Measurements from ENCODE around the gene TRAK1. TPM values are rescaled to one million over a fixed set of nuclear protein-coding genes. Genes with fewer than 3 reads are reported as not detected.

Gene TRAK1
- total and polyA plus RNA-seq, 2 experiments from 2014 or later: 19.0 to 28.8 TPM

DNA sequence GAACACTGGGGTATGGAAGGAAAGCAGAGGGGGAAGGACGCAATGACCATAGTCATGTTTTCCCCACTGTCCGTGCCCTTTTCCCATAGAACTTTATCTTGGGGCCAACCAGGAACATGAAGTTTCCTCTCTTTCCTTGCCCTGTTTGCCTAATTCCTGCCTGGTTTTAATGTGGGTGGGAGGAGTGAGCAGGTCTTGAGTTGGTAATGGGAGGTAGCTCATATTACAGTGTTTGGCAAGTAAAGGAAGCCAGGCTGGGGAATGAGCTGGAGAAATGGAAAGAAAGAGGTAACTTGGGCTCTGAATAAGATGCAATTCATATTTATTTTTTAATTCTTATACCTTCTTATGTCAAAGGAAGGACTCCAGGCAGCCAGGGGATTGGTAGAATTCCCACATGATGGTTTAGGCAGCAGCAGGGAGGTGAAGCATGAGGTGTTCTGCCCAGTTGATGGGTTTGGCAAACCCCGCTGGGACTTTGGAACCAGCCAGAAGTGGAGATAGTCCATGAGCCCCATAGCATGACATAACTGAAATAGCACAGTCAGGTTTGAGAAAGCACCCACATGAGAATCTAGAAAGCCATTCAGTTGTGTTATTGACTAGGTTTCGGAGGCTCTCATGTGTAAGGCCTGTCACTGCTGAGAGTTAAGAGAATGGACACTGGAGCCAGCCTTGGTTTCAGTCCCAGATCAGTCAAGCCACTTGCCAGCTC is 114.8 kb downstream of the TRAK1 start:
- Histone ChIP-seq H3K4me2 (no peak overlapping the region), H4K20me1 (ENCODE audit: insufficient read depth, poor library complexity, severe bottlenecking) (no peaks in the 10 kb centered on the region), H3K9me2 (replicated peaks; ENCODE audit: insufficient read depth) (no peaks in the 10 kb centered on the region), H3K36me3 (replicated peaks; ENCODE audit: insufficient read depth, low read depth) (peaks cover 7% of the 10 kb centered on the region), H3K79me2 (no peaks in the 10 kb centered on the region), H3K27ac (no peak overlapping the region), H3K9me3 (ENCODE audit: low read depth) (no peaks in the 10 kb centered on the region), H3K27me3 (no peaks in the 10 kb centered on the region), H3K4me1 (ENCODE audit: insufficient read depth) (no peaks in the 10 kb centered on the region), H2AFZ (no peak overlapping the region), H3K4me3 (no peak overlapping the region)
- TF ChIP-seq EZH2phosphoT487 (IDR thresholded peaks at IDR 0.05; ENCODE audit: low read depth, severe bottlenecking, unreplicated experiment) (no peak), EZH2 (IDR thresholded peaks at IDR 0.05; ENCODE audit: borderline replicate concordance) (no peak)
- TF ChIP-seq, protein P1, sequence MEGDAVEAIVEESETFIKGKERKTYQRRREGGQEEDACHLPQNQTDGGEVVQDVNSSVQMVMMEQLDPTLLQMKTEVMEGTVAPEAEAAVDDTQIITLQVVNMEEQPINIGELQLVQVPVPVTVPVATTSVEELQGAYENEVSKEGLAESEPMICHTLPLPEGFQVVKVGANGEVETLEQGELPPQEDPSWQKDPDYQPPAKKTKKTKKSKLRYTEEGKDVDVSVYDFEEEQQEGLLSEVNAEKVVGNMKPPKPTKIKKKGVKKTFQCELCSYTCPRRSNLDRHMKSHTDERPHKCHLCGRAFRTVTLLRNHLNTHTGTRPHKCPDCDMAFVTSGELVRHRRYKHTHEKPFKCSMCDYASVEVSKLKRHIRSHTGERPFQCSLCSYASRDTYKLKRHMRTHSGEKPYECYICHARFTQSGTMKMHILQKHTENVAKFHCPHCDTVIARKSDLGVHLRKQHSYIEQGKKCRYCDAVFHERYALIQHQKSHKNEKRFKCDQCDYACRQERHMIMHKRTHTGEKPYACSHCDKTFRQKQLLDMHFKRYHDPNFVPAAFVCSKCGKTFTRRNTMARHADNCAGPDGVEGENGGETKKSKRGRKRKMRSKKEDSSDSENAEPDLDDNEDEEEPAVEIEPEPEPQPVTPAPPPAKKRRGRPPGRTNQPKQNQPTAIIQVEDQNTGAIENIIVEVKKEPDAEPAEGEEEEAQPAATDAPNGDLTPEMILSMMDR (IDR thresholded peaks at IDR 0.05; ENCODE audit: poor library complexity): no peak
- WGBS (ENCODE audit: low lambda C conversion rate, missing lambda C conversion rate): 98% methylated on average over 4 of the region's 4 CpGs
- DNase-seq (ENCODE audit: low spot score): no peak

DNA sequence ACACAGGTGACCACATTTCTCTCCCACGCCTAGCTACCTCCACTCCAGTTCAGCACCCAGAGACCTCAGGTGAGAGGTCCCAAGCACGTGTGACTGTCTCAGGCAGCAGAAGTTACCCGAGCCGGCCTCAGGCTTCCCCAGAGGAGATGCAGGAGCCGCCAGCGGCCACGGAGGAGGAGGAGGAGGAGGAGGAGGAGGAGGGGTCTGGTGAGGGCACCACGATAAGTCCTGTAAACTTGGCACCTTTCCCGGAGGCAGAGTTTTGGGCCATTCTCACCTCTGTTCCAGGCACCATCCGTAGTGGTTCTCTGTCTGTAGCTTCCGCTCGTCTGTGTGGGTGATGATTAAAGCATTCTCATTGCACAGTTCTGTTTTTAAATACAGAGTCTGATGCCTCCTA is 118.8 kb downstream of the TRAK1 start:
- Histone ChIP-seq H3K27ac (no peak overlapping the region), H3K27me3 (no peaks in the 10 kb centered on the region), H3K4me1 (ENCODE audit: insufficient read depth) (no peaks in the 10 kb centered on the region), H3K36me3 (replicated peaks; ENCODE audit: insufficient read depth, low read depth) (no peaks in the 10 kb centered on the region), H2AFZ (no peak overlapping the region), H3K9me3 (ENCODE audit: low read depth) (no peaks in the 10 kb centered on the region), H3K4me2 (no peak overlapping the region), H3K79me2 (no peaks in the 10 kb centered on the region), H4K20me1 (ENCODE audit: insufficient read depth, poor library complexity, severe bottlenecking) (no peaks in the 10 kb centered on the region), H3K9me2 (replicated peaks; ENCODE audit: insufficient read depth) (no peaks in the 10 kb centered on the region), H3K4me3 (no peak overlapping the region)
- WGBS (ENCODE audit: low lambda C conversion rate, missing lambda C conversion rate): 91% methylated on average over 11 of the region's 12 CpGs
- no peak for TF ChIP-seq EZH2phosphoT487 (IDR thresholded peaks at IDR 0.05; ENCODE audit: low read depth, severe bottlenecking, unreplicated experiment)
- TF ChIP-seq, protein P1 (IDR thresholded peaks at IDR 0.05; ENCODE audit: poor library complexity): no peak
- no peak for TF ChIP-seq EZH2 (IDR thresholded peaks at IDR 0.05; ENCODE audit: borderline replicate concordance)
- no peak for DNase-seq (ENCODE audit: low spot score)

DNA sequence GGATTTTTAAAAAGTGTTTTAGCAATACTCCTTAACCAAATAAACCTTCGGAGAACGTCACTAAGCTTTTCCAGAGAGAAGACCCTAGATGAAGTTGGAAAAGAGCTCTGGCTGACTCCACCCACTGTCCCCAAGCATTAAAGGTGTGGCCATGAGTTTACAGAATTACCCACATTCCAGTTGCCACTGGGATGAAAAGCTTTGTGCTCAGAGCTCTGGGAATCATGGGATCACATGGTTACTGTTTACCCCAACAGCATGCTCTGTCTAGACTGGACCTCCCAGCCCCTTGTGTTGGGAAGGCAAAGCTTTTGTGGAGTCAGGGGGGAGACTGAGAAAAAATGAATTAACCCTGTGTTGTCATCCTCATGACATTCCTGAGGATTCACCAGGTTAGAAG is 119.6 kb downstream of the TRAK1 start:
- Histone ChIP-seq H3K4me2 (no peak overlapping the region), H3K9me2 (replicated peaks; ENCODE audit: insufficient read depth) (no peaks in the 10 kb centered on the region)

More for the DNA sequence above, 119.6 kb downstream of the TRAK1 start:
- H3K27me3 ChIP-seq: no peaks in the 10 kb centered on the region
- H3K4me1 ChIP-seq (ENCODE audit: insufficient read depth): no peaks in the 10 kb centered on the region
- H3K79me2 ChIP-seq: no peaks in the 10 kb centered on the region
- TF ChIP-seq EZH2phosphoT487 (IDR thresholded peaks at IDR 0.05; ENCODE audit: low read depth, severe bottlenecking, unreplicated experiment) (no peak), EZH2 (IDR thresholded peaks at IDR 0.05; ENCODE audit: borderline replicate concordance) (no peak)
- TF ChIP-seq, protein P1 (IDR thresholded peaks at IDR 0.05; ENCODE audit: poor library complexity): no peak
- no peaks in the 10 kb centered on the region for H3K9me3 ChIP-seq (ENCODE audit: low read depth)
- no peak overlapping the region for H3K27ac ChIP-seq
- DNase-seq (ENCODE audit: low spot score): no peak
- 84% methylated on average over 2 of the region's 2 CpGs for WGBS (ENCODE audit: low lambda C conversion rate, missing lambda C conversion rate)
- H3K4me3 ChIP-seq: no peak overlapping the region
- no peak overlapping the region for H2AFZ ChIP-seq
- no peaks in the 10 kb centered on the region for H4K20me1 ChIP-seq (ENCODE audit: insufficient read depth, poor library complexity, severe bottlenecking)
- H3K36me3 ChIP-seq (replicated peaks; ENCODE audit: insufficient read depth, low read depth): no peaks in the 10 kb centered on the region
